Central memory CD8-positive, alpha-beta T cell (primary cell): Measurements from ENCODE around the gene DUOX1.
"Not testable (repeated sequence)": the region's sequence is repeated elsewhere in the genome, so short reads cannot be mapped to it uniquely, and the experiment has no call there.

Experiments
- ATAC-seq: fragments of 150-1000 bp; cut with Tn5 transposase; replicated peaks from 2 replicates; pipeline ENCODE4 v1.10.0; 2022; ENCODE audit warnings: mild to moderate bottlenecking, moderate FRiP score, moderate number of reproducible peaks; ENCODE audit not compliant: poor library complexity, severe bottlenecking; ENCODE audit errors: extremely low read depth
- DNase-seq, 2 donors: peaks; one replicate each; pipeline ENCODE4 v3.0.0; 2021; ENCODE audit warnings: low spot score in 2 of 2
- H3K27ac Mint-ChIP-seq: one replicate; pipeline ENCODE4 v1.8.0; 2022; ENCODE audit warnings: low read depth, mild to moderate bottlenecking, moderate library complexity, mixed read lengths
- H3K27me3 Mint-ChIP-seq: one replicate; pipeline ENCODE4 v1.8.0; 2022; ENCODE audit warnings: mixed read lengths
- H3K36me3 Mint-ChIP-seq: one replicate; pipeline ENCODE4 v1.8.0; 2022; ENCODE audit warnings: mild to moderate bottlenecking, moderate library complexity, mixed read lengths; ENCODE audit not compliant: insufficient read depth
- H3K4me1 Mint-ChIP-seq: one replicate; pipeline ENCODE4 v1.8.0; 2022; ENCODE audit warnings: mixed read lengths
- H3K4me3 Mint-ChIP-seq: one replicate; pipeline ENCODE4 v1.8.0; 2022; ENCODE audit warnings: mild to moderate bottlenecking, moderate library complexity, mixed read lengths
- H3K9me3 Mint-ChIP-seq: one replicate; pipeline ENCODE4 v1.8.0; 2022; ENCODE audit warnings: mixed read lengths

DUOX1 gene

GRCh38 chr15:45132844-45133560, 3.2 kb downstream of the DUOX1 start:
- H3K4me3 Mint-ChIP-seq = no peak overlapping the region
- peaks cover 72% of the 10 kb centered on the region for H3K27me3 Mint-ChIP-seq
- H3K4me1 Mint-ChIP-seq = peaks cover 17% of the 10 kb centered on the region
- DNase-seq = no peak
- no peak for ATAC-seq
- no peaks in the 10 kb centered on the region for H3K9me3 Mint-ChIP-seq
- peaks cover 2% of the 10 kb centered on the region for H3K36me3 Mint-ChIP-seq
- no peak overlapping the region for H3K27ac Mint-ChIP-seq

GRCh38 chr15:45133561-45133920, 3.7 kb downstream of the DUOX1 start:
- H3K4me1 Mint-ChIP-seq = peaks cover 17% of the 10 kb centered on the region
- ATAC-seq = no peak
- peaks cover 67% of the 10 kb centered on the region for H3K27me3 Mint-ChIP-seq
- H3K27ac Mint-ChIP-seq = no peak overlapping the region
- no peak overlapping the region for H3K4me3 Mint-ChIP-seq
- no peak for DNase-seq
- no peaks in the 10 kb centered on the region for H3K9me3 Mint-ChIP-seq
- H3K36me3 Mint-ChIP-seq = peaks cover 2% of the 10 kb centered on the region

GRCh38 chr15:45134046-45134445, 4.3 kb downstream of the DUOX1 start:
- Mint-ChIP-seq H3K9me3 (no peaks in the 10 kb centered on the region), H3K27me3 (peaks cover 62% of the 10 kb centered on the region), H3K27ac (no peak overlapping the region), H3K4me3 (peak overlapping the region; percentile 19), H3K36me3 (peaks cover 2% of the 10 kb centered on the region), H3K4me1 (peaks cover 17% of the 10 kb centered on the region)
- ATAC-seq (no peak), DNase-seq (no peak)

- H3K36me3 Mint-ChIP-seq = peaks cover 2% of the 10 kb centered on the region
- H3K4me1 Mint-ChIP-seq = peaks cover 17% of the 10 kb centered on the region
- DNase-seq (no peak), ATAC-seq (no peak)
- no peak overlapping the region for H3K27ac Mint-ChIP-seq
- H3K9me3 Mint-ChIP-seq = no peaks in the 10 kb centered on the region
- peak overlapping the region; percentile 49 for H3K4me3 Mint-ChIP-seq
- H3K27me3 Mint-ChIP-seq = peaks cover 61% of the 10 kb centered on the region
These were observed 5.1 kb downstream of the DUOX1 start for GRCh38 chr15:45134682-45135604.

GRCh38 chr15:45135705-45136377, 6.0 kb downstream of the DUOX1 start:
- not testable (repeated sequence) for H3K27ac Mint-ChIP-seq, DNase-seq, H3K36me3 Mint-ChIP-seq, ATAC-seq, H3K9me3 Mint-ChIP-seq
- peak overlapping the region; percentile 53 for H3K4me3 Mint-ChIP-seq
- peaks cover 53% of the 10 kb centered on the region for H3K27me3 Mint-ChIP-seq
- H3K4me1 Mint-ChIP-seq = peaks cover 17% of the 10 kb centered on the region

- ATAC-seq (no peak), DNase-seq (no peak)
- Mint-ChIP-seq H3K4me3 (peak overlapping the region; percentile 53), H3K9me3 (no peaks in the 10 kb centered on the region), H3K36me3 (peaks cover 2% of the 10 kb centered on the region), H3K4me1 (peaks cover 19% of the 10 kb centered on the region), H3K27me3 (peaks cover 47% of the 10 kb centered on the region), H3K27ac (no peak overlapping the region)
These were observed 6.6 kb downstream of the DUOX1 start for GRCh38 chr15:45136378-45136764.

- H3K36me3 Mint-ChIP-seq = peaks cover 2% of the 10 kb centered on the region
- ATAC-seq = no peak
- H3K4me3 Mint-ChIP-seq = no peak overlapping the region
- DNase-seq = no peak
- no peak overlapping the region for H3K27ac Mint-ChIP-seq
- H3K4me1 Mint-ChIP-seq = peaks cover 22% of the 10 kb centered on the region
- H3K27me3 Mint-ChIP-seq = peaks cover 34% of the 10 kb centered on the region
- no peaks in the 10 kb centered on the region for H3K9me3 Mint-ChIP-seq
These were observed 7.9 kb downstream of the DUOX1 start for GRCh38 chr15:45137703-45138102.

- Mint-ChIP-seq H3K27me3 (peaks cover 20% of the 10 kb centered on the region), H3K4me1 (peaks cover 21% of the 10 kb centered on the region), H3K9me3 (no peaks in the 10 kb centered on the region), H3K36me3 (peaks cover 2% of the 10 kb centered on the region), H3K4me3 (no peak overlapping the region), H3K27ac (no peak overlapping the region)
- DNase-seq = no peak
- no peak for ATAC-seq
These were observed 9.3 kb downstream of the DUOX1 start for GRCh38 chr15:45138814-45139765.

GRCh38 chr15:45139770-45140169, 10.0 kb downstream of the DUOX1 start:
- H3K36me3 Mint-ChIP-seq = peaks cover 2% of the 10 kb centered on the region
- H3K27me3 Mint-ChIP-seq = peaks cover 13% of the 10 kb centered on the region
- H3K27ac Mint-ChIP-seq = no peak overlapping the region
- no peak overlapping the region for H3K4me3 Mint-ChIP-seq
- peaks cover 14% of the 10 kb centered on the region for H3K4me1 Mint-ChIP-seq
- H3K9me3 Mint-ChIP-seq = no peaks in the 10 kb centered on the region
- ATAC-seq = no peak
- no peak for DNase-seq

GRCh38 chr15:45140557-45141250, 10.9 kb downstream of the DUOX1 start:
- Mint-ChIP-seq H3K36me3 (no peaks in the 10 kb centered on the region), H3K27me3 (peaks cover 10% of the 10 kb centered on the region), H3K4me1 (peaks cover 12% of the 10 kb centered on the region), H3K4me3 (no peak overlapping the region), H3K27ac (no peak overlapping the region), H3K9me3 (no peaks in the 10 kb centered on the region)
- DNase-seq (no peak), ATAC-seq (no peak)

GRCh38 chr15:45141386-45141785, 11.6 kb downstream of the DUOX1 start:
- Mint-ChIP-seq H3K4me3 (no peak overlapping the region), H3K4me1 (peaks cover 8% of the 10 kb centered on the region), H3K27ac (no peak overlapping the region), H3K36me3 (no peaks in the 10 kb centered on the region), H3K9me3 (no peaks in the 10 kb centered on the region), H3K27me3 (peaks cover 6% of the 10 kb centered on the region)
- ATAC-seq (no peak), DNase-seq (no peak)
